Cerebellar nuclear complex (tissue), 1 donor: Measurements from ENCODE around the gene SHD.
"Not testable (repeated sequence)": the region's sequence is repeated elsewhere in the genome, so short reads cannot be mapped to it uniquely, and the experiment has no call there.

ENCODE experiments used
- DNase-seq, 2 experiments: peaks; one replicate each; lab custom pipeline; 2025; lab: John Stamatoyannopoulos, UW

Gene SHD

DNA sequence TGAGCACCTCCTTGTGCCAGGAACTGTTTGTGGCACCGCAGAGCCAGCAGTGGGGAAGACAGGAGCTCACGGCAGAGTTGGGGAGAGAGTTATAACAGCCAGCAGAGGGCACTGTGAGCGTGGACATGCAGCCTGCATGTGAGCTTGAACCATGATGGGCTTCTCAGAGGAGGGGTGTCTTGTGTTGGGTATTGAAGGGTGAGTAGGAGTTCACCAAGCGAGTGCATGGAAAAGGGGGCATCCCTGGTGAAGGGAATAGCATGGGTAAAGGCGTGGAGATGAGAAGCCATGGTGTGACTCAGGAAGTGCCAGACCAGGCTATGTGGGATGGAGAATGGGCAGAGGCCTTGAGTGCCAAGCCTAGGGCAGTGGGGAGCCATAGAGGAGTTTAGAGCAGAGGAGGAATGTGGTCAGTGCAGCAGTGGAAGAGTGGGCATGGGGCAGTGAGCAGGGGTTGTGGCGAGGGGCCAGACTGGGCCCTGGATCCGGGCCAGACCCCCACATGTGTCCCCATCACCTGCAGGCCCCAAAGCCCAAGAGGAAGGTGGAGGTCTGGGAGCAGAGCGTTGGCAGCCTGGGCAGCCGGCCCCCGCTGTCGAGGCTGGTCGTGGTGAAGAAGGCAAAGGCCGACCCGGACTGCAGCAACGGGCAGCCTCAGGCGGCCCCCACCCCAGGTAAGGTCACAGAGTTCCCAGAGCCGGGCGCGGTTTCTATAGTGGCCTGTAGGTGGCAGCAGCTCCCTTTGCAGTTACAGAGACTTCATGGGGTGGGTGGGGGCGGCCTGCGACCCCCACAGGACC lies 11.8 kb upstream of the SHD start:
- no peak for DNase-seq

DNA sequence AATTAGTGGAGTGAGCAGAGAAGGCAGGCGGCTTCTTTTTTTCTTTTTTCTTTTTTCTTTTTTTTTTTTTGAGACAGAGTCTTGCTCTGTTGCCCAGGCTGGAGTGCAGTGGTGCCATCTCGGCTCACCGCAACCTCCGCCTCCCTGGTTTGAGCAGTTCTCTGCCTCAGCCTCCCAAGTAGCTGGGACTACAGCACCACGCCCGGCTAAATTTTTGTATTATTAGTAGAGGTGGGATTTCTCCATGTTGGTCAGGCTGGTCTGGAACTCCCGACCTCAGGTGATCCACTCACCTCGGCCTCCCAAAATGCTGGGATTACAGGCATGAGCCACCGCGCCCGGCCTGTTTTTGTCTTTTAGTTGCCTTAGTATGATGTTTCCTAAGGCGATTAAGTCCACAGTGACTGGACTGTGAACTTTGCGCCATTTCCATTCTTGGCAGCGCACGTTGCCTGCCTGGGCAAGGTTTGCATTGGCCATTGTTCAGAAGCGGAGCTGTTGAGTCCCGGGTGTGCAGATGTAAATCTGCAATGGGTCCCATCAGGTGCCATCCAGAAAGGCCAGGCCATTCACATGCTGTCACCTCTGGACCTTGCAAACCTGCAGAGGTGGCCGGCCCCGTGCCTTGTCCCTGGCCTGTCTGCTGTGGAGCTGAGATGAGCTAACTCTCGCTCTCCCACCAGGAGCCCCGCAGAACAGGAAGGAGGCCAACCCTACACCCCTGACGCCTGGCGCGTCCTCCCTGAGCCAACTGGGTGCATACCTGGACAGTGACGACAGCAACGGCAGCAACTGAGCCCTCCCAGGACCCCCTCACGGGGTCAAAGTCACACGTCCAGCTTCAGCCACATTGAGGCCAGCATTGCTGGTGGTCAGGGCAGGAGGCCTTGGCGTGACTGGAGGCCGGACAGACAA lies 10.9 kb upstream of the SHD start:
- DNase-seq = no peak

DNA sequence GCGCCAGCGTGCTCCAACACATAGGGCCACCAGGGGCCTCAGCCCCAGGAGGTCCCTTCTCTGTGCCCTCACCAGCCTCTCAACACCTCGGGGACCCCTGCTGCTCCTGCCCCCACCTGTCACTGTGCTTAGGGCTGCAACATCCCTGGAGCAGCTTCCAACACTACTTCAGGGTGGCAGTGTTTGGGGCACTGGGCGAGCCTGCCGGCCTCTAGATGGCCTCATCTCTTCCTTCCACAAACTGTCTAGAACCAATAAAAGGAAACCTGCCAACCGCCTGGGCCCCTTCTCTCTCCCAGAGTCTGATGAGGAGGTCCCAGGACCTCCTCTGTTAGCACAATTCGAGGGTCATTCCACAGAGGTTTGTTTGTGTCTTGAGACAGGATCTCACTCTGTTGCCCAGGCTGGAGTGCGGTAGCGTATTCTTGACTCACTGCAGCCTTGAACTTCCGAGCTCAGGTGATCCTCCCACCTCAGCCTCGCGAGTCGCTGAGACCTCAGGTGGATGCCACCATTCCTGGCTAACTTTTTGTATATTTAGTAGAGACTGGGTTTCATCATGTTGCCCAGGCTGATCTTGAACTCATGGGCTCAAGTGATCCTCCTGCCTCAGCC lies 10.1 kb upstream of the SHD start:
- no peak for DNase-seq

DNA sequence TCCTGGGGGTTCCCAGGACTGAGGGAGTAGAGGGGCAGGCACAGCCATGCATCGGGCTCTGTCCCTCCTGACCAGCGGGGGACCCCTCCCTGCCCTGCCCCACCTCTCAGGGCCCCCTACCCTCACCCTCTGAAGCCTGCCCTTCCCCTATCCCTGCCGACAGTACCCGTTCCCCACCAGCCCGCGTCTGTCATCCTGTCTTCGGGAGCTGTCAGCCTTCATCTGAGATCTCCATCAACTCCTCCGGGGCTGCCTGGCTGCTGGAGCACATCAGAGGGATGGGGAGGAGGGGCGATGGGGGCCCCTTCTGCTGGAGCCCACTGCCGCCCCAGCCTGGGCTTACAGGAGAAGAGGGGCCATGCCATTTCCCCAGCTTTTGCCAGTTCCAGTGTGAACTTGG lies 6.2 kb upstream of the SHD start:
- no peak for DNase-seq

DNA sequence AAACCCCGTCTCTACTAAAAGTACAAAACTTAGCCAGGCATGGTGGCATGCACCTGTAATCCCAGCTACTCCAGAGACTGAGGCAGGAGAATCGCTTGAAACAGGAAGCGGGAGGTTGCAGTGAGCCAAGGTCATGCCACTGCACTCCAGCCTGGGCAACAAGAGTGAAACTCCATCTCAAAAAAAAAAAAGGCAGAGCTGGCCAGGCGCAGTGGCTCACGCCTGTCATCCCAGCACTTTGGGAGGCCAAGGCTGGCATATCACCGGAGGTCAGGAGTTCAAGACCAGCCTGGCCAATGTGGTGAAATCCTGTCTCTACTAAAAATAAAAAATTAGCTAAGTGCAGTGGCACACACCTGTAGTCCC lies 4.8 kb upstream of the SHD start:
- DNase-seq = not testable (repeated sequence)

DNA sequence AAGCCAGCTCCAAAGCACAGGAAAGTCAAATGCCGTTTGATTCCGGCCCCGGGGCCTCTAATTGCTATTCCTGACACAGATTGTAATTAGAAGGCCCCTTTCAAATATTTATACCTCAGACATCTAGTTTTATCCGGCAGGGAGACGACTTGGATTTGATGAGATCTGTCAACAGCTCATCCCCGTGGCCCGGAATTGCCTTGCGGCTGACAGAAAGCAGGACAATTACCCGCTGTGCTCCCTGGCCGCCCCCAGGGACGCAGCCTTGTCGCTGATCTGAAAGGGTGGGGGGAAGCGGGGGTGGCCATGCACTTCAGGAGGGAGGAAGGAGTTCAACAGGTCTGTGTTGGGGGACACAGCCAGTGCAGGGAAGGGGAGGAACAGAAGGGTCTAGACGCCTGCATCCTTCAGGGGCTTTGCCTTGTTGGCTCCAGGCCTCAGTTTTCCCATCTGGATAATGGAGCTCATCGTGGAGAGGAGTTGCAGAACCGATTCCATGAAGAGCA lies 1.8 kb upstream of the SHD start:
- DNase-seq = no peak

DNA sequence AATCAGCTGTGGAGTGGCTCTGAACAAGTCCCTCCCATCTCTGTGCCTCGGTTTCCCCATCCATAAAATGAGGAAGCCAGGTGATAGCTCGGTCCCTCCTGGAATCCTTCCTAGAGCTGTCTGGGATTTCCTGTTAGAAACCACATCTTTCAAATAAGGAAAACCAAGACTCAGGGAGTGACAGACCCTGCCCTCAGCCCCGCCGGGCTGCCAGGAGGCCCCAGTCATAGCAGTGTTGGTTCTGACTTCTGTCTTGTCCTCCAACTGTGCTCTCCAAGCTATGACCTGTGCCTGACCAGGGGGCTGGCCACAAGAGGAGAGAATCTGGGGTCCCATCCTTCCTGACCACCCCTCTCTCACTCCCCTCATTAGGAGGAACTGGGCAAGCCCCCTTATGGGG lies 1.1 kb upstream of the SHD start:
- no peak for DNase-seq

DNA sequence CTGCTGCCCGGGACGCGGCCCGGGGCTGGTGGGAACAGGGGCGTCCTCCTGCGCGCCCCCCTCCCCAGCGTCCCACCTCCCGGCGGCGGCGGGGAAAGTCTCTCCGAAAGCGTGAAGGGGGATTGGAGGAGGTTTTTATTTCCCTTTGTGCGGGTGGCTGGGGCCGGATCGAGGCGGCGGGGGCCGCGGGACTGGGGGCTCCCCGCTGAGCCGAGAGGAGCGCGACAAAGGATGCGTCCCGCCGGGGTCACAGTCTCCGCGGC lies 132 bp downstream of the SHD start:
- no peak for DNase-seq

DNA sequence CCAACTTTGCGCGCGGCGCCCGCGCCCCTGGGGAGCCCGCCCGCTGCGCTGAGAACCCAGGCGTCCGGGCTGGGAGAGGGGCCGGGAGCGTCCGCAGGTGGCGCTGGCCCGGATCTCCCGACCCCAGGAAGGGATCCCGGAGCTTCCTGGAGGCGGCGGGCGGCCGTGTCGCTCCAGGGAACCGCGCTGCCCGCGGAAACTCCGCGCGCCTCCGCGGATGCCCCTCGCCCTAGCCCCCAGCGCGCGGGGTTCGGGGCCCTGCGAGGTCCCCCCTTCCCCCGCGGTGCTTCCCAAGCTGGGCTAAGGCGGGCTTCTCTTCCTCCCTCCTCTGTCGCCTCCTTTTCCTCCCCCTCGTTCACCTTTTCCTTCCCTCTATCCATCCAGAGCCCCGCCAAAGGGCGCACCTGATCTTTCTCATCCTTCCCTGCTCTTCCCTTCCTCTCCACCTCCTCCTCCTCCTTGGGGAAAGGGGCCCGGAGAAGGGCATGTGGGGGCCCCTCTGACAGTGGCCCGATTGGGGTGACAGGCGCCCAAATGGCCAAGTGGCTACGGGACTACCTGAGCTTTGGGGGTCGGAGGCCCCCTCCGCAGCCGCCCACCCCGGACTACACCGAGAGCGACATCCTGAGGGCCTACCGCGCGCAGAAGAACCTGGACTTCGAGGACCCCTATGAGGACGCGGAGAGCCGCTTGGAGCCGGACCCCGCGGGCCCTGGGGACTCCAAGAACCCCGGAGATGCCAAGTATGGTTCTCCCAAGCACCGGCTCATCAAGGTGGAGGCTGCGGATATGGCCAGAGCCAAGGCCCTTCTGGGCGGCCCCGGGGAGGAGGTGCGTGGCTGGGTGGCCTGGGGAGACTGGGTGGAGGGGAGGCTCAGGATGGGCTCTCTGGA lies 710 bp downstream of the SHD start:
- no peak for DNase-seq

DNA sequence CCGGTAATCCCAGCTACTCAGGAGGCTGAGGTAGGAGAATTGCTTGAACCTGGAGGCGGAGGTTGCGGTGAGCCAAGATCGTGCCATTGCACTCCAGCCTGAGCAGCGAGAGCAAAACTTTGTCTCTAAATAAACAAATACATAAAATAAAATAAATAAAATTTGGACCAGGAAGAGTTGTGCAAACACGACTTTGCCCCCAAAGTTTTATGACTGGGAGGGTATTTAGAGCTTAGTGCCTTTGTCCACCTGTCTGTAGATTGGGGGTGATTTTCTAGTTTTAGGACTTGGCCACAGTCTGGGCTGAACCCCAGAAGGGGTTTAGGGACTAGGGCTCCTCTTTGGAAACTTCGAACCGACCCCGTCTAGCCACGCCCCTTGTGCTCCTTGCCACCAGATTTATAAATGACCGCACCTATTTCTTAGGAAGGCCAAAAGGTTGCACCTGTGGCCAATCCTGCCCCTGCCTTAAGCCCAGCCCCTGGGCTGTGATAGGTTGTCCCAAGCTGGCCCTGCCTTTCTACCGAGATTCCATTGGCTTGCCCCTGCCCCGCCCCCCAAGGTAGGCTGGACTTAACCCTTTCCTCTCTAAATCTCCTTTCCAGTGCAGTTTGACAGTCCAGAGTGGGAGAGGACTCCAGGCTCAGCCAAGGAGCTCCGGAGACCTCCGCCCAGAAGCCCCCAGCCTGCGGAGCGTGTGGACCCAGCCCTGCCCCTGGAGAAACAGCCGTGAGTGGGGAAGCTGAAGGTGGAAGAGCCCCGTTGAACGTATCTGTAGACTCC lies 5.3 kb downstream of the SHD start:
- DNase-seq = no peak

DNA sequence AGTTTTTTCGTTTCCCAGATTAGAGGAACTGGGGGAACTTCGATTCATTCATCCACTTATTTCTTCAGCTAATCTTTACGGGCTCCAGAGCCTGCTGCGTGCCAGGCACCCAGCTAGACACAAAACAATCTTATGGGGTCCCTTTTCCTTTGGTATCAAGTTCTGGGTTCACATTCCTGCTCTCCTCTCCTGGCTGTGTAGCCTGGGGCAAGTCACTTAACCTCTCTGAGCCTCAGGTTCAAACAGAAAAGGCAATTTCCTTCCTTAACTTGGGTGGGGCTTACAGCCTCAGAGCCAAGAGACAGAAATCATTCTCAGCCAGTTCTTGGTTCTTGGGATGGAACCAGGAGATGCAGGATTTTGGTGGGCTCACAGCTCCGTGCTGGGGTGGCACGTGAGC lies 5.9 kb downstream of the SHD start:
- DNase-seq = no peak

DNA sequence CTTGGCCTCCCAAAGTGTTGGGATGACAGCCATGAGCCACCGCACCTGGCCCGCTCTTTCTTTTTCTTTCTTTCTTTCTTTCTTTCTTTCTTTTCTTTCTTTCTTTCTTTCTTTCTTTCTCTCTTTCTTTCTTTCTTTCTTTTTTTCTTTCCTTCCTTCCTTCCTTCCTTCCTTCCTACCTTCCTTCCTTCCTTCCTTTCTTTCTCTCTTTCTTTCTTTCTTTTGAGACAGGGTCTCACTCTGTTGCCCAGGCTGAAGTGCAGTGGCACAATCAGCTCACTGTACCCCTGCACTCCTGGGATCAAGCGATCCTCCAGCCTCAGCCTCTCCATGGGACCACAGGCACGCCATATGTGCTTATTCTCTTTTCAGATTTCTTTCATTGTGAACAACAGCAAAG lies 7.1 kb downstream of the SHD start:
- not testable (repeated sequence) for DNase-seq

DNA sequence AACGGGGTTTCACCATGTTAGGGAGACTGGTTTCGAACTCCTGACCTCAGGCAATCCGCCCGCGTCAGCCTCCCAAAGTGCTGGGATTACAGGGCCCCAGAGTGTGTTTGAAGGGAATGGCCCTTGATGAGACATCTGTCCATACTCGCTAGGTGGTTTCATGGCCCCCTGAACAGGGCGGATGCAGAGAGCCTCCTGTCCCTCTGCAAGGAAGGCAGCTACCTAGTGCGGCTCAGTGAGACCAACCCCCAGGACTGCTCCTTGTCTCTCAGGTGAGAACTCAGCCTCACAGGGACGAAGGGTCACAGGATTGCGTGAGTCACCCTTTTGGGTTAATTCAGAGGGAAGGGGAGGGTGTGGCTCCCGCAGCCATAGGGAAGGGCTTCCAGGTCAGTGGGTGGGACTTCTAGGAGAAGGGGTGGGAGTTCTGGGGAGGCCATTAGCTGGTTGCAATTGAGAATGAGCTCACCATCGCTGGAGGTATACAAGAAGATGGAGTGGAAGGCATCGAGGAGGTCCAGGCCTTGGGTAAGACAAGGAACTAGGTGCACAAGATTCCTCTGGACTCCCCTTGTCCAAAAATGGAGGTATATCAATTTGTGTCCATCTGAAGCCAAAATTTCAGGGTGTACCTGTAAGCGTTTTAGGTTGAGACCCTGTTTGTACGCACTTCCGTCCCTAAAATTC lies 9.2 kb downstream of the SHD start:
- DNase-seq = no peak

DNA sequence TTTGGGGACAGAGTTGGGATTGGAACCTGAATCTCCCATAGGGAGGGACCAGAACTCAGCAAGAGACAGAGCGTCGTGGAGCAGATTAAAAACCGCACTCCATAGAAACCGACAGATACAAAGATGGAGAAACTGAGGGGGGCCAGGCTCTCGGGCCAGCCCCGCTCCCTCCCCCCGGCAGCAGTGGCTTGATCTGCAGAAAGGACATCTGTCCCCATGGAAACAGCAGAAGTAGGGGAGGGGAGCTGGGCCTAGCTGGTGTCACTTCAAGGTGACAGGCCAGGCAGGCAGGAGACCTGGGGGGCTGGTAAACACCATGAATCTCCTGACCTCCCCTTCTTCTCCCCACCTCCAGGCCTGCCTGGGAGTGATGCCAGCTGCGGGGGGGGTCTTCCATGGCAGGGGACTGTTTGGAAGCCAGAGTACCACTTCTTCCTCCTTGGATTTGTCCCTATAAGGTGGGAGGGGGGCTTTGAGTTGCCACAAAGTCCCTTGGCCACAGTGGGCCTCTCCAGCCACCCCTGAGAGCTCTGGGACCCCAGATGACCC lies 12.2 kb downstream of the SHD start:
- no peak for DNase-seq

DNA sequence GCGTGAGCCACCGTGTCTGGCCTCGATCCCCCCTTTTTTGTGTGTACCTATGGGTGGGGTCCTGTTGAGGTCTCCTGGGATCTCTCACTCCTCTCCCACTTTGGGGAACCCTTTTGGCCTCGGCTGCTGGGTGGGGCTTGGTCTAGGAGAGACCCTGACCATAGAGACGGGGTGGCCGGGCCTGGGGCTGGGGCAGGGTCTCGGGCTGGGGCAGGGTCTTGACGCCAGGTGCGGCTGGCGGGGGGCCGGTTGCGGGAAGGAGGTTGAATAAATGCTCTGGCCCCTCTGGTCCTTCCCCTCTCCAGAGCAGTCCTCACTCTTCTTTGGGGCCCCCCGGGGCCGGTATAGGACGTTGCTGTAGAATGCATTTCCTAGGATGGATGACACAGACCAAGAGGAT lies 13.4 kb downstream of the SHD start:
- no peak for DNase-seq

DNA sequence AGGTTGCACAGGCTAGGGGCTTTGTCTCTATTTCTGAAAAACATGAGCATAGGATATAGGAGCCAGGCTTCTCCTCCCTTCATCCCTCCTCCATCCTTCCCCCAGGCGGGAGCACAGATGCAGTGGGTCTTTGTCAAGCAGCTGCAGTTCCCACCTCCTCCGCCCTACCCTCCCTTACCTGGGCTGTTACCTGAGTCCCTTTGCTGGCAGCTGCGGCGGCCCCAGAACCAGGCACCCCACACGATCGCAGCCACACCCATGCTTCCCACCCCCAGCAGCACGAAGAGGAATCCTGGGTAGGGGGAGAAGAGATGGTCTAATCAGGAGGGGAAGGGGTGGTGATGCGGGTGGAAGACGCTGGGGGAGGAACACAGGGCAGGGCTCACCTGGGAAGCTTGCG lies 15.3 kb downstream of the SHD start:
- no peak for DNase-seq

DNA sequence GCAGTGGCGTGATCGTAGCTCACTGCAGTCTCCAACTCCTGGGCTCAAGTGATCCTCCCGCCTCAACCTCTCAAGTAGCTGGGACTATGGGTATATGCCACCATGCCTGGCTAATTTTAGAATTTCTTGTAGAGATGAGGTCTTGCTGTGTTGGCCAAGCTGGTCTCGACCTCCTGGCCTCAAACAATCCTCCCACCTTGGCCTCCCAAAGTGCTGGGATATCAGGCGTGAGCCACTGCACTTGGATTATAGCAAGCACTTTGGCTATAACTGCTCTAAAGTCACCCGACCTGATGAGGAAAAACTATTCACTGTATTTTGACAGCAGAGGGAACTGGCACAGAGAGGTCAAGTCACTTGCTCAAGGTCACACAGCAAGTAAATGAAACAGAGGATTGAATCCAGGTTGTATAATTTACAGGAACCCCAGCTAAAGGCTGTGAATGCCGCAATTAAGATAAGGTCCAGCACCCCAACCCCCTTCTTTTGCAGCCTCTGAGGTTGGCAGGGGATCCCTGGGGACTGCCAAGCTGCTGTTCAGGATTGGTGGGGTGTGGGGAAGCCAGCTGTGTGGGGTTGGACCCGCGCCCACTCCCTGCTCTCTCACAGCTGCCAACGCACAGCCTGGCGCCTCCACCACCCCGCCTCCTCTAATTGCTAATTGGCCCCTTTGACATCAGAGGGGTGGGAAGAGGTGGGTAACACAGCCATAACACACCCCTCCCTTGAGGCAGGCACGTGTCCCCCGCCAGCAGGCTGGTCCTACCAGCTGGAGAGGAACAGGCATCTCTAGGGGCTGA lies 17.1 kb downstream of the SHD start:
- DNase-seq = no peak

DNA sequence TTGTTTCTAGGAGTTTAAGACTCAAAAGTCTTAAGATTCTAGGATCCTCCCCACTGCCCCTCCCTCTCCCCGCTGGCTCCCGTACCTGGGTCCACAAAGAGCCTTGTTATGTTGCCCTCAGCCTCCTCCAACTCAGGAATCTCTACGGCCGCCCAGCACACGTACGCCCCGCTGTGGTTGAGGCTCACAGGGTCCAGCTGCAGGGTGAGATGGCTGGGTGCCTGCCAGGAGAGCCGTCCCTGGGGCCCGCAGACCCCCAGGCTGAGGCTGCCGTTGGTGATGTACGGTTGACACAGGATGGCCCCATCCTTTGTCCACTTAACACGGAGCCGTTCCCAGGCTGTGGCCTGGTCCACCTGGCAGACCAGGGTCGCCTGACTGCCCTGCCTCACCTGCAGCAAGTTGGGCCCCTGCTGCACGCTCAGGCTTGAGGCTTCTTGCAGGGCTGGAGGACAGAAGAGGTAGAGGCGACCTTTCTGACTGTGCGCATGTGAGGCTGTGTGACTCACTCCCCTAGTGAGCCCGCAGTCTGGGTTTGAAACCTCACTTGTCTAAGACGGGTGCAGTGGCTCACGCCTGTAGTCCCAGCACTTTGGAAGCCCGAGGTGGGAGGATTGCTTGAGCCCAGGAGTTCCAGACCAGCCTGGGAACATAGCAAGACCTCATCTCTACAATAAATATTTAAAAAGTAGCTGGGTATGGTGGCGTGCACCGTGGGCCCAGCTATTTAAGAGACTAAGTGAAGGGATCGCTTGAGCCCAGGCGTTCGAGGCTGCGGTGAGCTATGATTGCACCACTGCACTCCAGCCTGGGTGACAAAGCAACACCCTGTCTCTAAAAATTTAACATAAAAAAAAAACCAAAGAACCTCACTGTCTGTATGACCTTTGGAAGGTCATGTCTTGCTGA lies 19.1 kb downstream of the SHD start:
- DNase-seq = no peak
